Stimulated activated CD8-positive, alpha-beta memory T cell treated with anti-CD3 and anti-CD28 coated beads, Interleukin-2, amount 100 ng/mL, for 1 hour (primary cell): ENCODE measurements around the gene SLC19A2.
"Not testable (repeated sequence)": the region's sequence is repeated elsewhere in the genome, so short reads cannot be mapped to it uniquely, and the experiment has no call there.

Experiments used
- DNase-seq, 2 donors: peaks; one replicate each; pipeline ENCODE4 v3.0.0-alpha.2; 2020; ENCODE audit warnings: low read depth in 2 of 2

Gene SLC19A2, protein sequence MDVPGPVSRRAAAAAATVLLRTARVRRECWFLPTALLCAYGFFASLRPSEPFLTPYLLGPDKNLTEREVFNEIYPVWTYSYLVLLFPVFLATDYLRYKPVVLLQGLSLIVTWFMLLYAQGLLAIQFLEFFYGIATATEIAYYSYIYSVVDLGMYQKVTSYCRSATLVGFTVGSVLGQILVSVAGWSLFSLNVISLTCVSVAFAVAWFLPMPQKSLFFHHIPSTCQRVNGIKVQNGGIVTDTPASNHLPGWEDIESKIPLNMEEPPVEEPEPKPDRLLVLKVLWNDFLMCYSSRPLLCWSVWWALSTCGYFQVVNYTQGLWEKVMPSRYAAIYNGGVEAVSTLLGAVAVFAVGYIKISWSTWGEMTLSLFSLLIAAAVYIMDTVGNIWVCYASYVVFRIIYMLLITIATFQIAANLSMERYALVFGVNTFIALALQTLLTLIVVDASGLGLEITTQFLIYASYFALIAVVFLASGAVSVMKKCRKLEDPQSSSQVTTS

DNA sequence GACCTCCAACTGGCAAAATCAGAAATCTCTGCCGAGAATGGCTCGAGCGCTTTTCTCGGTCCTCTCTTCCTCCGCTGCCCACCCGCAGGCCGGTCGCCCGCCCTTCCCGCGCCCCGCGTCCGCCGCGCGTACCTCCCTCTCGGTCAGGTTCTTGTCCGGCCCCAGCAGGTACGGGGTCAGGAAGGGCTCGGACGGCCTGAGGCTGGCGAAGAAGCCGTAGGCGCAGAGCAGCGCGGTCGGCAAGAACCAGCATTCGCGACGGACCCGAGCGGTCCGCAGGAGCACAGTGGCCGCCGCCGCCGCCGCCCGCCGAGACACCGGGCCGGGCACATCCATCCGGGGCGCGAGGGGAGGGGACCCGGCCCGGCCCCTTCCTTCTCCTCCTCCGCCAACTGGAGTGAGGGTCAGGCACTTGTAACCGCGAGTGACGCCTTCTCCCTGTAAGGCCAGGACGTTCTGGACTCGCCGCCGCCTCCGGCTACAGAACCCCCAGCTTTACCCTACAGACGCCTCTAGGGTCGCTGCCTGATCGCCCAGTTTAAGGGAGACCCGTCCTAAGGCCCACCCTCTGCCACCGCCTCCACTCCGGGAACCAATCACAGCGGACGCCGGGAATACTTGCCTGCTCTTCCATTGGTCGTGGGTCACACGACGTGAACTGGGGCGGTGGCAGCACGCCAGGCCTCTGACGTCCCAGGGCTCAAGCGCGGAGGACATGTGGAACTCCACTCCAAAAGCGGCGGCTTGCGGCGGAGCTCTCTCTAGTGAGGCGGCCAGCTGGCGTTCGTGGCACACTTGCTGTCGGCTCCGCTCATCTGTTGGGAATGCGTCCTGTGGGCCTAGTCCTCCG lies at the start of gene SLC19A2:
Gene SLC19A2 (minus strand): TSS at position 514 of the 850 bp plus-strand sequence. CDS start 178 bp downstream, at position 336.
- peak; percentile 84 to 86 for DNase-seq

DNA sequence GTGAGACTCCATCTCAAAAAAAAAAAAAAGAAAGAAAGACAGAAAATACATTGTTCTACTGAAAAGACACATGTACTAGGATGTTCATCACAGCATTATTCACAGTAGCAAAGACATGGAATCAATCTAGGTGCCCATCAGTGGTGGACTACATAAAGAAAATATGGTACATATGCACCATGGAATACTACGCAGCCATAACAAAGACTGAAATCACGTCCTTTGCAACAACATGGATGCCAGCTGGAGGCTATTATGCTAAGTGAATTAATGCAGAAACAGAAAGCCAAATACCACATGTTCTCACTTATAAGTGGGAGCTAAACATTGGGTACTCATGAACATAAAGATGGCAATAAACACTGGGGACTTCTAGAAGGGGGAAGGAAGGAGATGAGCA lies 48.9 kb upstream of the SLC19A2 start:
- DNase-seq: no peak

DNA sequence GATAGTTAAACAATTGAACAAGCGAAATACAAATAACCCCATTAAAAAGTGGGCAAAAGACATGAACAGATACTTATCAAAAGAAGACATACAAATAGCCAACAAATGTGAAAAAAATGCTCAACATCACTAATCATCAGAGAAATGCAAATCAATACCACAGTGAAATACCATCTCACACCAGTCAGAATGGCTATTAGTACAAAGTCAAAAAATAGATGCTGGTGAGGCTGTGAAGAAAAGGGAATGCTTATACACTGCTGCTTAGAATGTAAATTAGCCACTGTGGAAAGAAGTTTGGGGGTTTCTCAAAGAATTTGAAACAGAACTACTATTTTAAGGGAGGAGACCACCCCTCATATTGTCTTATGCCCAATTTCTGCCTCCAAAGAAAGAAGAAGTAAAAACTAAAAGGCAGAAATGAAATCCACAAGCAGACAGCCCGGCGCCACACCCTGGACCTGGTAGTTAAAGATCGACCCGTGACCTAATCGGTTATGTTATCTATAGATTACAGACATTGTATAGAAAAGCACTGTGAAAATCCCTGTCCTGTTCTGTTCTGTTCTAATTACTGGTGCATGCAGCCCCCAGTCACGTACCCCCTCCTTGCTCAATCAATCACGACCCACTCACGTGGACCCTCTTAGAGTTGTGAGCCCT lies 47.9 kb upstream of the SLC19A2 start:
- not testable (repeated sequence) for DNase-seq

DNA sequence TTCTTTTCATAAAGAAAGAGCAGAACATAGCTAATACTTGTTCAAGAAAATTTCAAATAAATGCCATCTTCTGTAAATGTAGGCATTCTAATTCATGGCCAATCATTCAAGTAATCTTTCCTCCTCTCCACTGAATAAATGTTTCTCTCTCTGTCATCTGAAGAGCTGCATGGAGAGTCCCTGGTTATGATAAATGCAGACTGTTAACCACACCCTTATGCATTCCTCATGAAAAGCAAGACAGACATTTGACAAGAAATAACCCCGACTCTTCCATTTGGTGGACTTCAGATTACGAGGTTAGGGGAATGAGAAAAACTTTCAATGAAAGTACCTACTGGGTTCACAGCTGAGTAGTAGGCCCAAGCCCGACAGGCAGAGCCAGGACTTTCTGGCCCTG lies 44.7 kb upstream of the SLC19A2 start:
- no peak for DNase-seq

DNA sequence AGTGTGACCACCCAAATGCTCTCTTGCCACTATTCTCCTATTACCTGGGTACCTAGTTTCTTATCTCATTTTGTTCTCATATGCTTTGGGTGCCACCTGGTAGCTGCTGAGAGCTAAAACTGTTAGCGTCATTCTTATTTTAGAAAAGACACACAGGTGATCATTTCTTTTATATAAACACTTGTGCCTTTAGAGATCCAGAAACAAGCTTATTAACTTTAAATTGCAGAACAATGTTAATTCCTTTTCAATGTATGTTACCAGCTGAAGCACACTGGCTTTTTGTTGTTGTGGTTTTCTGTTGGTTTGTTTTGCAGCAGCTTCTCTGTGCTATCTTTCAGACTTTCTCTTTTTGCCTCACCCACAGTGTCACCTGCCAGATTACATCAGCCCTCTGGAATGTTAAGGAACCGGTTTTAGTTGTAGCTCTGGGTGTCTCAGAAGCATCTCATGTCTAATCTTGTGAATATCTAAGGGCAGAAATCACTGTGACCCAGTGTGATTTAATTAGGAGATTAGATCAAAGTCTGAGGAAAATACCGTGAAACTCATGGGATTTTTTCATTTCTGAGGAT lies 43.4 kb upstream of the SLC19A2 start:
- no peak for DNase-seq

DNA sequence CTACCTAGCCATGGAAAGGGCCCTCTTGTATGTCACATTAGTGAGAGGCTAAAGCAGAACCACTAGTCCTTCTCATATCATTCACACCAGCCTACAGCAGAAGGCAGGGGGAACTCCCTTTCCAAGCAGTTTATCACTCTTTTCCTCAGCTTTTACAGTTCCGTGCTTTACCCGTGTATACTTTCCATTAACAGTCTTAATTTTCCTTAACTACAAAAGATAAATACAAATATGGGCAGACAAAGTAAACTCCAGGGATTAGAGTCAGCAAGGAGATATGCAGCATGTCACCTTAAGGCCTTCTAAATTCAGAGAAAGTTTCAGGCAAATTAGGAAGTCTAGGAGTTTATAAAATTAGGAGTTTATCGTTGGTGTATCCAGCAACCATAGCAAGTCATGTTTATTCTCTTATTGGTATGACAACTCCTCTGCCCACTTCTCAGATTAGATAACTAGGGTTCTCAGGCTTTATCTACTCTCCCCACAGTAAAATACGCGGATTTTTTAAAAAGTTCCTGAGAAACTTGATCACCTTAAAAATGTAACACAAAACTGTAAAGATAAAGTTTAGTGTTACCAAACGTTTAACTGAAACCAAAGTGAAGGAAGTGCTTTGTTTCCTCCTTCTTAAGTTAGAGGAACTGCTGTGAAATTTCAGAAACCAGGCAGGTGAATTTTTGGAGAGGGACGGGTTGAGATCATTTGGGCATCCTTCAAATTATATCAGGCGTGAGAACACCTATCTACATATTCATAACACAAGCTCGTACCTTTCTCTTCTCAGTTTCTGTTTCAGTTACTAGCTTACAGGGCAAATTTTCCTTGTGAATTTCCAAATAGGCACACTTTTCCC lies 42.7 kb upstream of the SLC19A2 start:
- no peak for DNase-seq

DNA sequence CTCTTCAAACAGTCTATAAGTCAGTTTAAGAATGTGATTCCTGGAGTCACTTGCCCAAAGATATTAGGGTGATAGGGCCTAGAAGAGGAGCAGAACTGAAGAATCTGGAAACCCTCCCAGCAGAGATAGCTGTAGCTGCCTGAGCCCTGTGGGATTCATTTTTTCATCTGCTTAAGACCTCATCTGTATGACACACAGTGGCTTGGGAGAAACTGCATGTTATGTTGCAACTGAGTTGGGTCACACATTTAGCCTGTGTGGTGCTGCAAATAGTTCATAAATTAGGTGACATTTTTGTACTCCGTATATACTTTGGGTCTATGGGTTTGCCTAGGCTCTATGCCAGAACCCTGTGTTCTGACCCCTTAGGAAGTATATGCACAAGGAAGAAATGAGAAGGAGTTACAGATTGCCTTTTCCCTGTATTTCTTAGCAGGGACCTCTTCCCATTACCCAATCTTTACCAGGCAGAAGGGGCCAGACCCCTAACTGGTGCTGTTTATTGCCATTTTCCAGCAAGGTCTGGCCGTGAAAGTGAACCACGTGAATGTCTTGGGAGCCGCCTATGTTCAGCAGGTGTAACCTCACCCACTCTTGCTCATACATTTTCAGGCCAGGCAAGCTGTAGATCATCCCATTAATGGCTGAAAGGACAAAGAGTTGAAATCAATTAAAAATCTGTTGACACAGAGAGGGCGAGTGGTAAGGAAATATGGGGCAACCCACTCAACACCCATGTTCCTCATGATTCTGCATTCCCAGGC lies 41.9 kb upstream of the SLC19A2 start:
- no peak for DNase-seq

DNA sequence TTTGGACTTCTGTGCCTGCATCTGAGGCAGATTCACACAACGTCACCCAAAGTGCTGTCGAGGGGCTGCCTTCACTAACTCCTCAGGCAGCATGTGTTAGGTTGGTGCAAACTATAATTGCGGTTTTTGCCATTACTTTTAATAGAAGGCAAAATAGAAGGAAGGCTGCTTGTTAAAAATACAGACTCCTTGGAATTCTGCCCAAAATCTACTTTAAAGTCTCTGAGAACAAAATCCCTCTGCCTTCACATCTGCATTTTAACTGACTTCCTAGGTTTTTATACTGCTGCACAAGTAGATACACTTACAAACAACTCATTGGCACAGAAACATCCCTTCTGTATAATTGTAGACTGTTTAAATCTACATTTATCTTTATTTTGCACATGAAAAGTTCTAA lies 41.3 kb upstream of the SLC19A2 start:
- no peak for DNase-seq

DNA sequence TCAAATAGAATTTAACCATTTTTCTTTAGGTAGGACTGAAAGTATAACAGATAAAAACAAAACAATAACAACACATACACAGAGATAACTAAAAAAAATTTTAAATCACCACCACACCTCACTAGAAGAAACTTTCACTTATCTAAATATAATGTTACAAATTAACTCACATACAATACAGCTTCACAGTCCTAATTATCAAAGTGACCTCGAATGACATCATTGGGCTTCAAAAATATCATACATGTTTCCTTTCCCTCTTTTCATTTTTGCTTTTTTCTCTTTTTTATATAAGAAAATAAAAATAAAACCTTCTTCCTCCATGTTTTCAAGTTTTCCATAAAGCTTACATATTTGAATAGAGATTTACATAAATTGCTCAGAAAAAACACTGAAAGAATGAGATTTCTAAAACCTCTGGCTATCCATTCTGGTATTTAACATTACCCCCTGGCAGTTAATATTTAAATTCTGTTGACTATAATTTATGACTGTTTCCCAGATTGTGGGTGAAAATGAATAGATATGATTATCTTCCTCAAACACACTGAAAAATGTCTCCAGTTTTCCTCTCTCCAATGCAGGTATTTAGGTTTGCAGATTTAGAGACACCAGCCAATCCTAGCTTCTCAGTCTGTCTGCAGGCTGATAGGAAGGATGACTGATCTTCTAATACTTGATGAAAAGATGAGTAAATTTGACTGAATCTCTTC lies 40.5 kb upstream of the SLC19A2 start:
- no peak for DNase-seq

DNA sequence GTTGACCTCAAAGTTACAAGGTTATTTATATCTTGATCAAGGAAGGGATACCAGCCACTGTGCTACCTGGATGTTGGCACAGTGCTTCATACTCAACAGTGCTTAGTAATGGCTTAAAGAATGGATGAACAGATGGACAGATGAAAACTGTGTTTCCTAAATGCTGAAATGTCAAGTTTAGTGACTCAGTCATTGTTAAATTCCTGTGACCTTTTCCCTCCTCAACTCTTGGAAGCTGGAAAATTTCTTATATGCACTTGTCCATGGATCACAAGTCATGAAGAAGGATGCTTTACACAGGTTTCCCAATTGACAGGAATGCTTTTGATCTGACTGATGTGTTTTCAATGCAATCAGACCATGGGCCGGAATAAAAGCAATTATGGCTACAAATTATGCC lies 39.6 kb upstream of the SLC19A2 start:
- DNase-seq: no peak

DNA sequence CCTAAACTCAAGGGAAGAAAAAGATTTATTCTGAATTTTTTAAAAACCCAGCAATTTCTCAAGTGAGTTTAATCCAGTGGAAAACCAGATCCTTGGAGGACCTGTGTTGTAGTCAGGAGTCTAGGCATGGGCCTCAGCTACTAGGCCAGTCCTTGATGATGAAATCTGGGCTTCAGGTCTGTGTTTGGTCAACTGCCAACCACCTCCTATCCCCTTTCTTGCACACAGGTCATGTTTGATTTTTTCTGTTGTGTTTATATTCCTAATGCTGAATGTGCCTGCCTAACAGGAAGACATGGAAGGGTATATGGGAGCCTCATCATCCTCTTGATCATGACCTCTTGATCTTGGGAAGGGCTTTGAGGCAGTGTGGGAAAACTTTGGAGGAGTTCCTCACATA lies 38.2 kb upstream of the SLC19A2 start:
- DNase-seq: no peak

DNA sequence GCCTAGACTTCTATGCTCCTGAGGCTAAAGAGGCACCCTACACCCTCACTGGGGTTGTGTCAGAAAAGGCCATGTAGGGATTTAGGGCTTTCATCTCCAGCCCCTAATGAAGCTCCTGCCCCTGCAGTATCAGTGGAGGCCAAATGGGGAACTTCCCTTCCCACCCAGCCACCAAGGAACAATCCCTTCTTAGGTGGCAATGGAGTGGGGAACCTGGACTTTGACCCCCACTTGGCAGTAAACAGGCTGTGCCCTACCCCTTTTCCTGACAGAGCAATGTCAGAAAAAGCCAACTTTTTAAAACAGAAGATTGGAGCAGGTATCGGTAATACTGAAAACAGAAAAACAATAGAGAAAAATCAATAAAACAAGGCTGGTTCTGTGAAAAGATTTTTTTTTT lies 35.5 kb upstream of the SLC19A2 start:
- DNase-seq: no peak

DNA sequence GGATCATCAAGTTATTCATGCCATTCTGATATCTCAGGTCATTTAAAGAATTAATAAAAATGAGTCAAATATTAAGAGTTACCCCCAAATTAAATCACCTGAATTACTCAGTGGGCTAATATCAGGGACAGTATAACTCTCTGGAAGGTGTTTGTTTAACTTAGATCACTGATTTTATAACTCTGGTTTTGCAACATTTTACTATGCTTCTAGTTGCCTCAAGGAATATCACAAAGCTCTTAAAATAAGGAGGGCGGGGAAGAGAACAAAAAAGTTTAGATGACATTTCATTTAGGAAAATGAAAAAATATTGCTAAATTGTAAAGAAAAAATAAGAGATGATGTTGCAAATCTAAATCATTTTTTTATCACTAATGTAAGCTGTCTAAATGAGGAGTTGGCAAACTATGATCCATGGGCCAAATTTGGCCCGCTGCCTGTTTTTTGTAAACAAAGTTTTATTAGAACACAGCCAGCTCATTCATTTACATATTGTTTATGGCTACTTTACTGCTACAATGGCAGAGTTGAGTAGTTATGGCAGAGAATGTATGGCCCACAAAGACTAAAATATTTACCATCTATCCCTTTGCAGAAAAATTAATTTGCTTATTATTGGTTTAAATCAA lies 31.9 kb upstream of the SLC19A2 start:
- no peak for DNase-seq

DNA sequence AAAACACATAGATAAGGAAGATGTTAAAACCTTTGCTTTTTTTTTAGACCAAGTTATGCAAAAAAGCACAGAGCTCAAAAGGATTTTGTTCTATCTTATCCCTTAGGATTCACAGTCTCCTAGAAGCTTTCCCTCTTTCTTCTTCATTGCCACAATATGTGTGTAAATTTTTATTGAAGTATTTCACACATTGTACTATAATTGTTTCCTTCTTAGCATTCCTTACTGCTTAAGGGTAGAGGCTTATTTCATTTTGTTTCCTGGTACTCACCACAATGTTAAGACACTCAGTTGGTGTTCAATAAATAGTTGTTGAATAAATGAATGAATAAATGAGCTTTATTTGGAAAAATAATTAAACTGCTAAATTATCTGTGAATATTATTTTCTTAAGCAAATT lies 29.9 kb upstream of the SLC19A2 start:
- DNase-seq: no peak

DNA sequence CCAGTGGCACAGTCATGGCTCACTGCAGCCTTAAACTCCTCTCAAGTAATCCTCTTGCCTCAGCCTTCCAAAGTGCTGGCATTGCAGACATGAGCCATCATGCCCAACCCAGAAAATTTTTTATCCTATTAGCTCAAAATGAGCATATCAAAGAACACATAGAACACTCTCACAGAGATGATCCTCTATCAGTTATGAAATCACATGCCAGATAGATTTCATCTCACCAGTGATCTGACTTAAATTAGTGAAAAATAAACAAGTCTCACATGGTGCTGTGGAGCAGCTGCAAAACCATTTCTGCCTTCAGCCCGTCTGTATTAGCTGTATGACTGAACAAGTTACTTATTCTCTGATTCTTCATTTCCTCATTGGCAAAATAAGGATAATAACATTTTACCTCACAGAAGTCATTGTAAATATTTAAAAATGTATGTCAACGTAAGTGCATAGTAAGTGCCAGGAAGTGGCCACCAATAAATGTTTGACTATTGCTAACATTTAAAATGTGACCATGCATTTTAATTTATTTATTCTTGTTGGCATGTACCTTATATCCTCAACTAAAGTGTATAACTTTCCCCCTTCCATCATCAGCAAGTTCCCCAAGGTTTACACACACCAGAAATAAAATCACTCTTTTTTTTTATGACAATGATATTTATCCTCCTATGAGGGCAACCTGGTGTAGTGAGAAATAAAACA lies 29.0 kb upstream of the SLC19A2 start:
- no peak for DNase-seq

DNA sequence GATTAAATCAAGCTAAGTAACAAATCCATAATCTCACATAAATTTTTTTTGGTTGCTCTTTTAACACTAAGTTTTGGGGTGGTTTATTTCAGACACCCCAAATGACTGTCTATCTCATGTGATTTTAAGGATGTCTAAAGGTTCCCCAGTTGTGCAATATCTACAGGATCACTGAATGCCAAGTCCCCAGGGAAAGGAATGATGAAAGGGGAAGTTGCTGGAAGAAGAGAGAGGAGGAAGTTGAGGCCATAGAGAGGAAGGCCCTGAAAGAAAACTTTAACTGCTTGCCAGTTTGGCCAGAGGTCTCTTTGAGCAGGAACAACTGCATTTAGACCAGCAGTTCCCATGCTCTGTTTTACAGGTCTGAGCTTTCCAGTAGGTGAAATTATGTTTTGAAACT lies 27.5 kb upstream of the SLC19A2 start:
- no peak for DNase-seq

DNA sequence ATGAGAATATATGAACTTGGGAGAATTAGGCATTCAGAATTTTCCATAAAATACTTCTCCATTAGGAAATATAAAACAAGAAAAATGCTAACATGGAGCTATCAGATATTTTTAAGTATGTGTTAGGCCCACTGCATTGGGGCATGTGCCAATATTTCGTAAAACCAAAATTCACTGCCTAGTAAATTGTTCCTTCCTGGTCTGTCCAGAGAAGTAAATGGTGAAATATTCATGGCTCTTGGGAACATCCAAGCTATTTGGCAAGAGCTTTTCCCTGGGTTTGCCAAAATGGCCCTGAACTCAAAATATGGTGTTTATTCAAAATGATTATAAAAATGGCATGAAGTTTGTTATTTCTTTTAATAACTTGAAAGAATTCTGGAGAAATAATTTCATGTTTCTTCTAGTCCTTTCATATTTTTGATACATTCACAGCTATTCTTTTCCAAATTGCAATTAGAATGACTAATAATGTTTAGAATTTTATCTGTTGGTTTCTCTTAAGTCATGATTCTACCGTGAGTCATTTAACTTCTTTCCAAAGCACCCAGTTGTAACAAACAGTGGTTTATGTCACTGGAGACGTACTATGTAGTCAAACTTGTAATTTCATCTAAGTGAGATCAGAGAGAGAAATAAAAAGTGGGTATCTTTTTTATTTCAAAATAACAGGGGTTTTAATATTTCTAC lies 25.7 kb upstream of the SLC19A2 start:
- no peak for DNase-seq

DNA sequence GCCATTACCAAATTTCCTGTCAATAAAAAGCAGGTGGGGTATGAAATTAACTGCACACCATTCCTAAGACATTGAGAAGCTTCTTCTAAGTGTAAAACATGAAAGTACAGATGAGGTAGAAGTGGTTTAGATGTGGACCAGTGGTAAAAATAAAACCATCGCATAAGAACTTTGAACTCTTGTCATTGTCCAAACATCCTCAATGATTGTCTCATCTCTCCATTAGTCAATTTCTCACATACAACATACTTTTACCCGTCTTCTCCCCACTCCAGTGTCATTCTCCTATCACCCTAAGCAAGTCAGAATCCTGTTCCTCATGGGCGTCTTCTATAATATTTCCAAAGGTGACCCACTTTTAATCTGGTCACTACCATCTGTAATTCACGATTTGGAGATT lies 24.3 kb upstream of the SLC19A2 start:
- DNase-seq: no peak
